HCT116 (cell line): ENCODE data around the gene APOL3. TPM values are rescaled to one million over a fixed set of nuclear protein-coding genes. Genes with fewer than 3 reads are reported as not detected.

Experiments
- ATAC-seq: fragments of 200-7000 bp; cut with Tn5 transposase; 2 replicates; pipeline ENCODE4 v1.9.1; 2020; ENCODE audit warnings: mild to moderate bottlenecking, moderate library complexity
- BruUV-seq: library from RNA; stranded (reverse); fragments of 400-500 nt; replicated peaks from 2 replicates; lab custom pipeline; 2021; lab: Mats Ljungman, UMichigan
- CTCF ChIA-PET: fragments of 300-600 bp; sonication (Branson Sonifier 250); formaldehyde crosslinking; loops from one replicate; lab custom pipeline; 2021; ENCODE audit warnings: antibody characterized with exemption; lab: Charles Lee
- POLR2A ChIA-PET: fragments of 300-600, 350-600 bp; sonication (Branson Sonifier 250); formaldehyde crosslinking; loops from one replicate; lab custom pipeline; 2021; ENCODE audit warnings: antibody characterized with exemption; lab: Charles Lee
- RAD21 ChIA-PET, 2 experiments: fragments of 300-600 bp; sonication (Branson Sonifier 250); formaldehyde crosslinking; loops; one replicate each; lab custom pipeline; 2023; ENCODE audit warnings: low total read pairs in 2 of 2; ENCODE audit not compliant: uncharacterized antibody in 2 of 2, unreplicated experiment in 2 of 2, low non-redundant PET in 1 of 2; lab: Charles Lee
- DNase-seq: peaks from one replicate; pipeline ENCODE4 v3.0.0-alpha.2; 2010; ENCODE audit warnings: low read depth, low spot score
- H2AFZ ChIP-seq: fragments of 200-600 bp; shearing (Covaris generic), sonication (generic); 2 replicates; pipeline ENCODE4 v1.6.1; 2017; ENCODE audit warnings: low read depth, mixed run types, mixed read lengths, antibody characterized with exemption, low read length; ENCODE audit not compliant: poor library complexity, severe bottlenecking
- H3K27ac ChIP-seq: 2 replicates; pipeline ENCODE4 v1.5.1; 2012; ENCODE audit warnings: low read depth, low read length
- H3K27me3 ChIP-seq: fragments of 200-600 bp; sonication (generic); 2 replicates; pipeline ENCODE4 v1.6.1; 2016; ENCODE audit warnings: mixed run types, low read length, mixed read lengths; ENCODE audit not compliant: insufficient read depth
- H3K36me3 ChIP-seq, 2 experiments: fragments of 200-500 bp in 1 of 2; fragments of 200-600 bp in 1 of 2; sonication (Bioruptor generic) in 1 of 2; sonication (generic) in 1 of 2; 2 replicates each; pipeline versions ENCODE4 v1.5.1 to v1.6.1; 2014 to 2016; ENCODE audit warnings: low read length in 2 of 2, inconsistent platforms in 1 of 2, mixed read lengths in 1 of 2, mixed run types in 1 of 2; ENCODE audit not compliant: insufficient read depth in 2 of 2, control insufficient read depth in 1 of 2
- H3K4me1 ChIP-seq, 2 experiments: fragments of 200-600 bp in 1 of 2; sonication (generic) in 1 of 2; 2 replicates each; pipeline versions ENCODE4 v1.5.1 to v1.6.1; 2012 to 2017; ENCODE audit warnings: low read length in 2 of 2, inconsistent platforms in 1 of 2, mild to moderate bottlenecking in 1 of 2, mixed read lengths in 1 of 2, mixed run types in 1 of 2, moderate library complexity in 1 of 2; ENCODE audit not compliant: insufficient read depth in 2 of 2, control insufficient read depth in 1 of 2
- H3K4me2 ChIP-seq: fragments of 200-600 bp; sonication (generic); 2 replicates; pipeline ENCODE4 v1.6.1; 2017; ENCODE audit warnings: mixed run types, low read length, mixed read lengths
- H3K4me3 ChIP-seq, 2 experiments: fragments of 200-600 bp in 1 of 2; sonication (generic) in 1 of 2; replicated peaks in 1 of 2; 2 replicates each; pipeline ENCODE4 v1.5.1; 2011 to 2016; ENCODE audit warnings: low read length in 2 of 2, control low read depth in 1 of 2, low read depth in 1 of 2, mild to moderate bottlenecking in 1 of 2, mixed read lengths in 1 of 2, mixed run types in 1 of 2
- H3K79me2 ChIP-seq: fragments of 200-600 bp; sonication (generic); 2 replicates; pipeline ENCODE4 v1.6.1; 2017; ENCODE audit warnings: mild to moderate bottlenecking, mixed run types, low read length, moderate library complexity, mixed read lengths; ENCODE audit not compliant: insufficient read depth
- H3K9ac ChIP-seq: fragments of 200-600 bp; sonication (generic); 2 replicates; pipeline ENCODE4 v1.6.1; 2016; ENCODE audit warnings: low read length, mixed read lengths
- H3K9me2 ChIP-seq: fragments of 200-600 bp; sonication (generic), shearing (Covaris generic); 2 replicates; pipeline ENCODE4 v1.6.1; 2017; ENCODE audit warnings: mixed run types, mild to moderate bottlenecking, moderate library complexity; ENCODE audit not compliant: insufficient read depth
- H3K9me3 ChIP-seq, 2 experiments: fragments of 200-500 bp in 1 of 2; fragments of 200-600 bp in 1 of 2; sonication (Bioruptor generic) in 1 of 2; sonication (generic) in 1 of 2; 2 replicates each; pipeline ENCODE4 v1.6.1; 2014 to 2017; ENCODE audit warnings: low read length in 2 of 2, mixed read lengths in 2 of 2, inconsistent platforms in 1 of 2, low read depth in 1 of 2, mild to moderate bottlenecking in 1 of 2, mixed run types in 1 of 2, moderate library complexity in 1 of 2; ENCODE audit not compliant: control insufficient read depth in 1 of 2, insufficient read depth in 1 of 2
- H4K20me1 ChIP-seq: fragments of 200-600 bp; sonication (generic), shearing (Covaris generic); 2 replicates; pipeline ENCODE4 v1.6.1; 2017; ENCODE audit warnings: mixed run types, mild to moderate bottlenecking, moderate library complexity; ENCODE audit not compliant: insufficient read depth
- CBX3 ChIP-seq: IDR thresholded peaks from 2 replicates; pipeline ENCODE4 v1.6.1; 2012; ENCODE audit warnings: low read depth
- CTCF ChIP-seq, 3 experiments: fragments of 200-600 bp in 1 of 3; sonication (generic) in 1 of 3; IDR thresholded peaks in 2 of 3; conservative IDR thresholded peaks in 1 of 3; 2 replicates each; pipeline ENCODE4 v1.5.1; 2012 to 2017; ENCODE audit warnings: low read depth in 2 of 3, low read length in 2 of 3, antibody characterized with exemption in 1 of 3, borderline replicate concordance in 1 of 3, control low read depth in 1 of 3, mild to moderate bottlenecking in 1 of 3, mixed read lengths in 1 of 3, mixed run types in 1 of 3, moderate library complexity in 1 of 3; ENCODE audit not compliant: insufficient read depth in 1 of 3
- ELF1 ChIP-seq: IDR thresholded peaks from 2 replicates; pipeline ENCODE4 v1.6.1; 2012; ENCODE audit warnings: low read depth, borderline replicate concordance
- JUND ChIP-seq: IDR thresholded peaks from 2 replicates; pipeline ENCODE4 v1.6.1; 2012
- RAD21 ChIP-seq: IDR thresholded peaks from 2 replicates; pipeline ENCODE4 v1.6.1; 2012; ENCODE audit warnings: low read depth, mild to moderate bottlenecking
- REST ChIP-seq: IDR thresholded peaks from 2 replicates; pipeline ENCODE4 v1.6.1; 2012; ENCODE audit warnings: low read depth
- SP1 ChIP-seq: IDR thresholded peaks from 2 replicates; pipeline ENCODE4 v1.6.1; 2012; ENCODE audit warnings: low read depth
- SRF ChIP-seq: IDR thresholded peaks from 2 replicates; pipeline ENCODE4 v1.6.1; 2012; ENCODE audit warnings: low read depth
- YY1 ChIP-seq: IDR thresholded peaks from 2 replicates; pipeline ENCODE4 v1.6.1; 2011; ENCODE audit warnings: low read length, low read depth, moderate library complexity, mild to moderate bottlenecking; ENCODE audit not compliant: insufficient replicate concordance; ENCODE audit errors: extremely low read depth
- ZNF274 ChIP-seq: fragments of 200-500 bp; sonication (Bioruptor generic); IDR thresholded peaks from 2 replicates; pipeline ENCODE4 v1.6.1; 2014; ENCODE audit warnings: mild to moderate bottlenecking, low read depth, low read length, inconsistent platforms
- intact Hi-C: fragments of 100-400 bp; cut with micrococcal nuclease; formaldehyde crosslinking; loops from 2 replicates; pipeline ENCODE4 v1.10.0; 2022
- total RNA-seq: library from RNA; stranded (reverse); gene quantifications from one replicate; pipeline ENCODE4 v1.2.1, GENCODE V29; 2021; ENCODE audit not compliant: unreplicated experiment

The APOL3 gene
- total RNA-seq, 1 experiment from 2014 or later: 0.49 TPM

GRCh38 chr22:36110306-36110881 is 50.2 kb downstream of the APOL3 start:
- Histone ChIP-seq H3K4me3 (no peak overlapping the region), H3K9me2 (no peaks in the 10 kb centered on the region), H3K4me1 (no peaks in the 10 kb centered on the region; a peak in 1 of 4 replicates), H2AFZ (no peak overlapping the region), H3K79me2 (no peaks in the 10 kb centered on the region), H3K27me3 (no peaks in the 10 kb centered on the region), H3K9ac (no peak overlapping the region)
- no peak for TF ChIP-seq SP1
- TF ChIP-seq JUND: no peak
- no peak for TF ChIP-seq CTCF (IDR thresholded peaks at IDR 0.05 in 2 of 3, conservative IDR thresholded peaks at IDR 0.05 in 1 of 3; ENCODE audit: borderline replicate concordance in 1 of 3, insufficient read depth in 1 of 3, low read depth in 2 of 3, low read length in 2 of 3)
- no peak for TF ChIP-seq YY1
- no peak for TF ChIP-seq RAD21
- TF ChIP-seq CBX3: no peak
- no peak for TF ChIP-seq ELF1
- TF ChIP-seq ZNF274: no peak
- TF ChIP-seq SRF: no peak
- no peak for TF ChIP-seq REST
- TF ChIP-seq, all 23 proteins: peak for 0
- RAD21 ChIA-PET: no interaction called here
- ATAC-seq: no peak
- CTCF ChIA-PET: interaction anchor here (0.7 kb wide), 1 partner anchor 106 kb away, joined by 3 read pairs; no protein-coding TSS in a partner anchor
- no TSS peak for BruUV-seq
- Histone ChIP-seq H3K36me3 (no peaks in the 10 kb centered on the region), H4K20me1 (no peaks in the 10 kb centered on the region), H3K4me2 (no peak overlapping the region), H3K27ac (no peak overlapping the region), H3K9me3 (no peaks in the 10 kb centered on the region)
- no peak for DNase-seq
- intact Hi-C loops: no loop called here
- POLR2A ChIA-PET: no interaction called here
